Measurements from ENCODE around the gene PATE3.

GRCh38 chr11:125784678-125785077, 3.2 kb upstream of the PATE3 start:
- TF ChIP-seq EP300 (IDR thresholded peaks at IDR 0.05) (no peak), POLR2AphosphoS5 (IDR thresholded peaks at IDR 0.05) (no peak)
